ENCODE measurements around the gene SH2D4B.

DNA sequence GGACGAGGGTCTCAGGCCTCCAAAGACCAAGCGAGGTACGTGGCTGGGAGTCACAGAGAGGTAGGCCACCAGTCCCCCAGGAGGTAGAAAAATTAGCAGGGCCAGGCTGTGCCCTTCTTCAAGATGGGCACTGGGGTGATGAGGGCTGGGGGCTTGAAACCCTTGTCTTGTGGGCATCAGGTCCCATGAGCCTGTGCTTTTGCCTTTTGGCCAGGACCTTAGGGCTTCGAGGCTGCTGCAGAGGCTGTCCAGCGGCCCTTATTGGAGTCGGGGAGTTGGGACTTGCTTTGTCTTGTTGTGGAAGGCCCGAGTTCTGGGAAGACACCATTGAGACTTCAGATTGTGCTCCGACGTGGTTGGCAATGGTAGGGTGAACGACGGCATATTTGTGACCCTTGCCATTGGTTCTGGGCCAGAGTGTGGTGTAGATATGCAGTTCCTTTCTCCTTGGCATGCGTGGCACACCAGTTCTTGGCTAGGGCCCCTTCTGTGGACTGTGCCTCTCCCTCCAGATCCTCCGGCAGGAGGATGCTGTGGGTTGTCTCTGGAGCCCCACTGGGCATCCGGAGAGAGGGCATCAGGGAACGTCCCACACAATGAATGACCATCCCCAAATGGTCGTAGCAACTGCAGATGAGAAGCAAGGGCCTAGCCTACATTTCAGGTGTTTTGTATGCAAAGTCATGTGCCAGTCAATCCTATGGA lies 931 bp downstream of the SH2D4B start:
- TF ChIP-seq, protein P1, sequence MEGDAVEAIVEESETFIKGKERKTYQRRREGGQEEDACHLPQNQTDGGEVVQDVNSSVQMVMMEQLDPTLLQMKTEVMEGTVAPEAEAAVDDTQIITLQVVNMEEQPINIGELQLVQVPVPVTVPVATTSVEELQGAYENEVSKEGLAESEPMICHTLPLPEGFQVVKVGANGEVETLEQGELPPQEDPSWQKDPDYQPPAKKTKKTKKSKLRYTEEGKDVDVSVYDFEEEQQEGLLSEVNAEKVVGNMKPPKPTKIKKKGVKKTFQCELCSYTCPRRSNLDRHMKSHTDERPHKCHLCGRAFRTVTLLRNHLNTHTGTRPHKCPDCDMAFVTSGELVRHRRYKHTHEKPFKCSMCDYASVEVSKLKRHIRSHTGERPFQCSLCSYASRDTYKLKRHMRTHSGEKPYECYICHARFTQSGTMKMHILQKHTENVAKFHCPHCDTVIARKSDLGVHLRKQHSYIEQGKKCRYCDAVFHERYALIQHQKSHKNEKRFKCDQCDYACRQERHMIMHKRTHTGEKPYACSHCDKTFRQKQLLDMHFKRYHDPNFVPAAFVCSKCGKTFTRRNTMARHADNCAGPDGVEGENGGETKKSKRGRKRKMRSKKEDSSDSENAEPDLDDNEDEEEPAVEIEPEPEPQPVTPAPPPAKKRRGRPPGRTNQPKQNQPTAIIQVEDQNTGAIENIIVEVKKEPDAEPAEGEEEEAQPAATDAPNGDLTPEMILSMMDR (IDR thresholded peaks at IDR 0.05), result no peak
- no peak for TF ChIP-seq POLR2A (IDR thresholded peaks at IDR 0.05; ENCODE audit: low read depth)
- no peak for TF ChIP-seq EP300 (IDR thresholded peaks at IDR 0.05)
